ENCODE results near the gene SHC2.

DNA sequence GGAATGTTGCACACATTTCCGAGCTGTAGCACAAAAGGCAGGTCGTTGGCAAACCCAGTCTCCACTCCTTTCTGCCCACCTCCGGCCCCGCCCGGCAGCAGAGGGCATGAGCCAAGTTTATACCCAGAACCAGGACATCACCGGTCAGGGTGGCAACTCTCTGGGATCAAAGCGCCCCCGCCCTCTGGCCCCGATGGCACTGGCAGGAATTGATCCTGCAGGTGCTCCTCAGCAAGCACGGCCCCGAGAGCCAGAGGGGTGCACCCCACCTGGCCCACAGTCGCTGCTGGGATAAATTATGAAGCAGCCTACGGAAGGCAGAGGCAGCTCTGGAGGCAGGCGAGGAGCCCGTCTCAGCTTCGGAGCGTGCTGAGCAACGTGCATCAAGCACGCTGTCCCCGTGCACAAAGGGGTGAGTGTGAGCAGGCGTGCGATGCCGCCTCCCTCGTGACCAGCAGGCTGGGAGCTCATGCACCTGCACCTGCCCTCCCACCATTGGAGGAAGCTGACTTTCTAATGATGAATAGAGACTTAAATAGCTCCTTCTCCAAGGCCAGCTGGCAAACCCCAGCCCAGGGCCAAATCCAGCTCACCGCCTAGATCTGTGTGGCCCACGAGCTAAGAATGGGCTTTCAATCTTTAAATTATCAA, 25.7 kb downstream of the SHC2 start:
- TF ChIP-seq POLR2A (IDR thresholded peaks at IDR 0.05; ENCODE audit: low read depth, low read length) (no peak), POLR2AphosphoS5 (IDR thresholded peaks at IDR 0.05; ENCODE audit: low read depth, low read length) (no peak)

Data from GM12891 (cell line).